ENCODE measurements around the gene MRPL14. TPM values are rescaled to one million over a fixed set of nuclear protein-coding genes. Genes with fewer than 3 reads are reported as not detected.

Gene MRPL14
- total and polyA plus RNA-seq, 9 of the 15 experiments (the other 6 are each of a cell fraction or from before 2014, with no cell fraction given): 126 to 424 (median 165) TPM

GRCh38 chr6:44133981-44134711 lies 6.9 kb upstream of the MRPL14 start (continued):
- no peak for TF ChIP-seq PTTG1 (tag; IDR thresholded peaks at IDR 0.05; ENCODE audit: low read depth)
- peak; percentile 77 for TF ChIP-seq MAZ (CRISPR knock-in tag; conservative IDR thresholded peaks at IDR 0.05 in 1 of 2, IDR thresholded peaks at IDR 0.05 in 1 of 2)
- no peak for TF ChIP-seq ZNF830 (CRISPR knock-in tag; IDR thresholded peaks at IDR 0.05)
- 0 out of 2 replicates have a peak, but pooled peaks have one; percentile 9 for TF ChIP-seq ZBTB1 (CRISPR knock-in tag; IDR thresholded peaks at IDR 0.05; ENCODE audit: borderline replicate concordance, low read depth)
- no peak for TF ChIP-seq KAT8 (IDR thresholded peaks at IDR 0.05; ENCODE audit: low read depth)
- TF ChIP-seq SRSF9 (IDR thresholded peaks at IDR 0.05; ENCODE audit: borderline replicate concordance, low read depth, low read length): no peak
- peak; percentile 82 for TF ChIP-seq FOSL1 (tag; conservative IDR thresholded peaks at IDR 0.05)
- TF ChIP-seq EHMT2 (IDR thresholded peaks at IDR 0.05): peak; percentile 71; the same call in 1 of the 2 replicates
- TF ChIP-seq PHB2 (IDR thresholded peaks at IDR 0.05; ENCODE audit: low read depth): peak; percentile 20; the same call in 1 of the 2 replicates
- TF ChIP-seq, protein P1, sequence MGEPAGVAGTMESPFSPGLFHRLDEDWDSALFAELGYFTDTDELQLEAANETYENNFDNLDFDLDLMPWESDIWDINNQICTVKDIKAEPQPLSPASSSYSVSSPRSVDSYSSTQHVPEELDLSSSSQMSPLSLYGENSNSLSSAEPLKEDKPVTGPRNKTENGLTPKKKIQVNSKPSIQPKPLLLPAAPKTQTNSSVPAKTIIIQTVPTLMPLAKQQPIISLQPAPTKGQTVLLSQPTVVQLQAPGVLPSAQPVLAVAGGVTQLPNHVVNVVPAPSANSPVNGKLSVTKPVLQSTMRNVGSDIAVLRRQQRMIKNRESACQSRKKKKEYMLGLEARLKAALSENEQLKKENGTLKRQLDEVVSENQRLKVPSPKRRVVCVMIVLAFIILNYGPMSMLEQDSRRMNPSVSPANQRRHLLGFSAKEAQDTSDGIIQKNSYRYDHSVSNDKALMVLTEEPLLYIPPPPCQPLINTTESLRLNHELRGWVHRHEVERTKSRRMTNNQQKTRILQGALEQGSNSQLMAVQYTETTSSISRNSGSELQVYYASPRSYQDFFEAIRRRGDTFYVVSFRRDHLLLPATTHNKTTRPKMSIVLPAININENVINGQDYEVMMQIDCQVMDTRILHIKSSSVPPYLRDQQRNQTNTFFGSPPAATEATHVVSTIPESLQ (CRISPR knock-in tag; IDR thresholded peaks at IDR 0.05): no peak
- TF ChIP-seq, protein P2, sequence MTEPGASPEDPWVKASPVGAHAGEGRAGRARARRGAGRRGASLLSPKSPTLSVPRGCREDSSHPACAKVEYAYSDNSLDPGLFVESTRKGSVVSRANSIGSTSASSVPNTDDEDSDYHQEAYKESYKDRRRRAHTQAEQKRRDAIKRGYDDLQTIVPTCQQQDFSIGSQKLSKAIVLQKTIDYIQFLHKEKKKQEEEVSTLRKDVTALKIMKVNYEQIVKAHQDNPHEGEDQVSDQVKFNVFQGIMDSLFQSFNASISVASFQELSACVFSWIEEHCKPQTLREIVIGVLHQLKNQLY (CRISPR knock-in tag; conservative IDR thresholded peaks at IDR 0.05): no peak
- TF ChIP-seq ZKSCAN1 (IDR thresholded peaks at IDR 0.05; ENCODE audit: low read depth, low read length): peak; percentile 34; the same call in 1 of the 2 replicates
- peak; percentile 80; the same call in 1 of the 2 replicates for TF ChIP-seq MITF (IDR thresholded peaks at IDR 0.05)

Measured in K562 (cell line).